Activated CD4-positive, alpha-beta T cell treated with anti-CD3 and anti-CD28 coated beads, Interleukin-2, Interleukin-4, amounts not matched to agents 100 ng/mL and 50 ng/mL, durations not matched to agents 16 hours and 8 hours (primary cell): Measurements from ENCODE around the gene CFAP298.

Source experiments
- DNase-seq: peaks from one replicate; pipeline ENCODE4 v3.0.0-alpha.2; 2020; ENCODE audit warnings: low spot score

Gene CFAP298

DNA sequence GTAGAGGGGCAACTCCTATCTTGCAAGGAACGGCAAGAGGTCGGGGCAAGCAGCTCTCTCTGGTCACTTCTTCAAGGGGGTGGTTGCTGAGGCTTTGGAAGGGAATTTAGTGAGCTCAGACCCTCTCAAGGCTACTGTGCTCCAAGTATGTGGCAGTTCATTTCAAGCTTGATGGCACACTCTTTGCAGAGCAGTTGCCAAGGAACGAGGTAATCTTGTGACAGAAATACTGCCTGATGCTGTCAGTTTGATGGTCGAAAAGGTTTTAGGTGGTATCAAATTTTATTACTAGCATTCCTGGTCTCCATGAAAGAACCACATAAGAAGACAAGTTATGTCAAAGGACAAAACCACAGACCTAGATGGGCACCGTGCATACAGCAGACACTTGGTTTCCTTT is 13.1 kb downstream of the CFAP298 start:
- no peak for DNase-seq

- no peak for DNase-seq
These were observed 15.0 kb downstream of the CFAP298 start for GRCh38 chr21:32597205-32597604.

DNA sequence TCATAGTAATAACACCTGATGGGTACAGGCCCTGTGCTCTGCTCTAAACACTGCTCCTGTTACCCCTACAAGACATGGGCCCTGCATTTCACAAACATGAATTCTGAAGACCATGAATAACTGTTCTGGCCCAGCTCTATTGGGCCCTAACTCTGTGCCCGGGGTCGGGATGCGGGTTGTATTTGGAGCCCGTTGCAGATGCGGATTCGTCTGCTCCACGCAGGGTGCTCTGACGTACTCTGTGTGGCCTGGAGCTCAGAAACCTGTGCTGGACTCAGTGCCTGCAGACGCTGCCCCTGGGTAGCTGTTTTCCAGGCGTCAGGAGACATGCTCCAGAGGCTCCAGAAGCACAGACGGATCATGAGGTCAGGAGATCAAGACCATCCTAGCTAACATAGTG is 16.7 kb downstream of the CFAP298 start:
- no peak for DNase-seq

GRCh38 chr21:32593690-32594089 is 18.5 kb downstream of the CFAP298 start:
- DNase-seq = no peak

DNA sequence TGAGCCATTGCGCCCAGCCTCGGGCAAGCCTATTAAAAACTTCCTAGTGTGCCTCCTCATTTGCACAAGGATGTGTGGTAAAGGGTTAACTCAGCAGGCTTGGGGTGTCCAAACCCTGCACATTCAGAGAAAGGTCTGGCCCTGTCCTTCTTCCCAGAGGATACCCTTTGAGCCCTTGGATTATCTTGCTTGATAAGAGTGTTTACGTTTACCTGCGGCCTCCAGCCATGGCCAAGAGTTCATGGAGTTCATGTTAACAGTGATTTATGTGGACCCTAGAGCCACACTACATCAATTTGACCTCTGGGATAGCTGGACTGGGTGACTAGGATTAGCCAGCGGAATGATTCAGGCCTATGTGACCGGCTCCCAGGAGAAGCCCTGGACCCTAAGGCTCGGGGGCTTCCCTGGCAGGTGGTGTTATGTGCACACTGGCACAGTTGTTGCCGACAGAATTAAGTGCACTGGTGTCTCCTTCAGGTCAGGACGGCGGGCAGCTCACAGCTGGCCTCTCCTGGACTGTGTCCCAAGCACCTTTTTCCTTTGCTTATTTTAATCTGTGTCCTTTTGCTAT is 19.2 kb downstream of the CFAP298 start:
- no peak for DNase-seq

GRCh38 chr21:32590130-32590529 is 22.0 kb downstream of the CFAP298 start:
- no peak for DNase-seq

- DNase-seq = no peak
These were observed 24.5 kb downstream of the CFAP298 start for GRCh38 chr21:32587651-32588050.

- no peak for DNase-seq
These were observed 25.1 kb downstream of the CFAP298 start for GRCh38 chr21:32587120-32587519.

DNA sequence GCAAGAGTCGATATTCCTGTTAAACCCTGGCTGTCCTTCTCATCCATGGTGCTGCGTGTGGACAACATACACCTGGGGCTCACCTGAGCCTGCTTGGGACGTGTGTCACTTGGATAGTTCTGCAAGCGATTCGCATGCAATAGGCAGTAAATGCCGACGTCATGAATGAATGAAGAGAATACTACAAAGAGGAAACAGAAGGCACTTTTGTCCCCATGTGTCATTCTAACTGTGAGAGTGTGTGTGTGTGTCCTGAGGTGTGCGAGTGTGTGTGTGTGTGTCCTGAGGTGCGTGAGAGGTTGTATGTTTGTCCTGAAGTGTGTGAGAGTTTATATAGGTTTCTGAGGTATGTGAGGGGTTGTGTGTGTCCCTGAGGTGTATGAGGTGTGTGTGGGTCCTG is 26.2 kb downstream of the CFAP298 start:
- DNase-seq = no peak

DNA sequence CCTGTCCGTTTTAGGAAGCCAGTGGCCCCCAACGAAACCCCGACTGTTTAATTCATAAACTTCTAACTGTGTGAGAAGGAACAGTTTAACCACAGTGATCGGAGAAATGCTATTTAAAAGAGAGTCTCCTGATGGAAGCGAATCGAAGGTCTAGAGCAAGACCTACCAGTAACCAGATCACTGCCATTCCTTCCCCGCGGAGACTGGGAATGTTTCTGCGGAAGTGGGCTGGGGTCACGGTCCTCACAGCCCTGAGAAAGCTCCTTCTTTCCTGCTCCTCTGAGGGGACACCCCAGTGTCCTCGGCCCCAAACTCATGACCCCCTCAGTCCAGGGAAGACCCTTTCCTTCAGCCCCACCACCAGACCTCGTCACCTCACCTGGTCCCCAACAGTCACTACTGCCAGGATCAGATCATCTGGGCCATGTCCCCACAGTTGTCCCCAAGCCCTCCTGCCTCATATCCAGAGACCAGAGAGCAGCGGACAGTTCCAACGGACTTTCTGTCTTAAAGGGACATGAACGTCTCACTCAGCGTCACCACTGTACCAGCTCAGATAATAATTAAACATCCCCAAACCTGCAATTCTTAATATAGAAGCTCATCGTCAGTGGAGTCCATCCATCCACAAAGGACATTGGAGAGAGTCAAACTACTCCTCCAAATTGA is 27.0 kb downstream of the CFAP298 start, which contains the start of gene TCP10L:
Gene TCP10L, minus strand, starts transcription at position 482 of the 669 bp plus-strand sequence. CDS start 1,219 bp downstream, outside the sequence.
- DNase-seq = no peak

DNA sequence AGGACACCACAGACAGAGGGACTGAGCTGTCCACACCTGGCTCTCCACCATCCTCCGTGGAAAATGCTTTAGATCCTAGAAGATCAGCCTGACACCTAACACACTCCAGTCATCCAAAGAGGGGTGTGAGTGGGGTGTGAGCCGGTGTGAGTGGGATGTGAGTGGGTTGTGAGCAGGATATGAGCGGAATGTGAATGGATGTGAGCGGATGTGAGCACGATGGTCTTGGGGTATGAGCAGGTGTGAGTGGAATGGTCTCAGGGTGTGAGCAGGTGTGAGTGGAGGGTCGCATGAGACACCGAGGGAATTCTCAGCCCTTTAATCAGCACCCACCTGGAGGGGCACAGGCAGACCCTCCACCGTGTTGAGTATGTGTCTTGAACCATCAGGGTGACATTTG is 27.7 kb downstream of the CFAP298 start:
- no peak for DNase-seq

DNA sequence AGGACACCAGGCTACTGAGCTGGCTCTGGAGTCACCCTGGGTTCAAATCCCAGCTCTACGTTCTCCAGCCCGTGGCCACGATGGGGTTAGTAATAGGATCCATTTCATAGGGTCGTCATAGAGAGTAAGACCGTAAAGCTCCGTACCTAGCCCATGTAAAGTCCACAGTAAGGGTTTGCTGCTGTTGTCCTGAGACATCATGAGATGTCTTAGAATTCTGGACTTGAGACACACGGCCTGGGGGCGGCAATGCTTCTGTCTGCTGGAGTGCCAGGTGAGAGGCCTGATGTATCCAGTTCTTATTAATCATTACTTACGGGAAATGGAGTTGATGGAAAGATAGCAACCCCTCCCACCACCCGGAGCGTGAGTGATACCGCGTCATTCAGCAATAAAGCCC is 30.4 kb downstream of the CFAP298 start:
- no peak for DNase-seq

GRCh38 chr21:32580949-32581348 is 31.2 kb downstream of the CFAP298 start:
- DNase-seq = no peak

DNA sequence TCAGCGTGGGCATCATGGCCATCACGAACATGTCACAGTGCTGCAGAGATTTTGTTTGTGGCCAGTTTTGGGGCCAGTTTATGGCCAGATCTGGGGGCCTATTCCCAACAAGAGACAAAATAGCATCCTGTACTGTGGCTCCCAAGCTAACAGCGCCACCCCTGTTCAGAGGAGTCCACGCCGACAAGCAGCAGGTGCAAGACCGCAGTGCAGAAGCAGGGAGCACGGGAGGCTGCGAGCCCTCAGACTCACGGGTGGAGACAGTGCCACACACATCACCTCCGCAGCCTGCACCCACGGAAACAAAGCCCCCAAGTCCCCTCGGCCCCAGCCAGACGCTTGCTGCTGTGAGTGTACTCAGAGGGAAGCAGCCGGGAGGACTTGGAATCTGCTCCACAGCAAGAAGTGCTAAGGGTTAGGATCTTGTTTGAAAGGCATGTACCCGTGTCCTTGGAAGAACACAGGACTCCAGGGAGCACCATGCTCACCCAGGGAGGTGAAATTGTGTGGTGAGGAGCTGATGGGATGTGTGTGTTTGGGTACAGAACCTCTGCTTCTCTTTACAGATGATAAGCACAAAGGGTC is 34.0 kb downstream of the CFAP298 start:
- DNase-seq = peak; percentile 20

DNA sequence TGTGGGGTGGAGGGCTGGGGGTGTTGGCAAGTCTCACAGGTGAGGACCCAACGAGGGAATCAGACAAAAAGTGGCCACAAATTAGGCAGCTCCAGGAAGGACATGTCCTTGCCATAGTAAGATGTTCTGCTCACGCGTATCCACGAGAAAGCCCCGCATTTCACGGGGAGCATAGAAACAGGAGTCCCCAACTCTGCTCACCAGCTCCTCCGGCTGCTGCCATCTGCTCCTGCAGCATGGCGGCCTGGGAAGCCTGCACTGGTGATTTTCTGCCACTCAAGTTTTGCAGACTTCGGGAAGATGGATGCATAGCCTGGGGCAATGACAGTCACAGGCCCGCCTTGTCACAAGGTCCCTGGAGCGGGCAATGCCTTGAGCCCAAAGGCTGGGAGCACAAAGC is 36.2 kb downstream of the CFAP298 start:
- no peak for DNase-seq

DNA sequence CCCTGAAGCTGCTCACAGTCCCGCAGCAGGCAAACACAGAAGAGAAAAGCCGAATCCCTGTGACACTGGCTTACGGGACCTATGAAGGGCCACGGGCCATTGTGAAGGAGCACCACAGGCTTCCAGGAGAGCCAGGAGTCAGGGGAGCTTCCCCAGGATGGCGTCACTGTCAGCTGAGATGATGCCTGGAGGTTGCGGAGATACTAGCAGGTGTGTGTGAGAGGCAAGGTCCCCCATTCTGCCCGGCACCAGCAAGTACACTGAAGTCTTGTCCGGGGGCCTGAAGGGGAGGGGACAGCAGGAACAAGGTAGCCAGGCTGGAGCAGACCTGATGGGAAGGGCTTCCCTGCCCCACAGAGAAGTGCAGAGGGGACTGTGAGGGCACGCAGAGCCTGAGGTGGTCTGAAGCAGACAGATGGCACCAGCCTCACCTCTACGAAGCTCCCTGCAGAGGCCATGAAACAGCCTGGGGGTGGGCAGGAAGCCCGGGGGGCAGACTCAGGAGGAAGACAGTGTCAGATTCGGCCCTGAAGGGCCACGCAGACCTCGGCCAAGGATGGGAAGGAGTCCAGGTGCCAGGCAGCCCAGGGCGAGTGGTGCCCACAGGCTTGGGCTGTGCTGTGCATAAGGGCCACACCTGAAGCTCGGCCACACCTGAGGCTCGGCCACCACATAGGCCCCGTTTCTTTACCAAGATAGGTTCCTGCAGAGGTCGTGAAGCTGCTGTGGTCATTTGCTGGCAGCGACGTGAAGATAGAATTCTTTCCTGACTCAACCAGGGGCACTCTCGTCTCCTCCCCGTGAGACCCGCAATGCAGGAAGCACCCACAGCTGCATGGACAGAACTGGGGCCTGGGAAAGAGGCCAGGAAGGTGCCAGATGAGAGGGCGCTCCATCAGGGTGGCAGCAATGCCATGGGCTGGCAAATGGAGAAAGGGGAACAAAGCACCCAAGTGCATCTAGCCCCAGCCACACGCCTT is 36.9 kb downstream of the CFAP298 start:
- DNase-seq = no peak

DNA sequence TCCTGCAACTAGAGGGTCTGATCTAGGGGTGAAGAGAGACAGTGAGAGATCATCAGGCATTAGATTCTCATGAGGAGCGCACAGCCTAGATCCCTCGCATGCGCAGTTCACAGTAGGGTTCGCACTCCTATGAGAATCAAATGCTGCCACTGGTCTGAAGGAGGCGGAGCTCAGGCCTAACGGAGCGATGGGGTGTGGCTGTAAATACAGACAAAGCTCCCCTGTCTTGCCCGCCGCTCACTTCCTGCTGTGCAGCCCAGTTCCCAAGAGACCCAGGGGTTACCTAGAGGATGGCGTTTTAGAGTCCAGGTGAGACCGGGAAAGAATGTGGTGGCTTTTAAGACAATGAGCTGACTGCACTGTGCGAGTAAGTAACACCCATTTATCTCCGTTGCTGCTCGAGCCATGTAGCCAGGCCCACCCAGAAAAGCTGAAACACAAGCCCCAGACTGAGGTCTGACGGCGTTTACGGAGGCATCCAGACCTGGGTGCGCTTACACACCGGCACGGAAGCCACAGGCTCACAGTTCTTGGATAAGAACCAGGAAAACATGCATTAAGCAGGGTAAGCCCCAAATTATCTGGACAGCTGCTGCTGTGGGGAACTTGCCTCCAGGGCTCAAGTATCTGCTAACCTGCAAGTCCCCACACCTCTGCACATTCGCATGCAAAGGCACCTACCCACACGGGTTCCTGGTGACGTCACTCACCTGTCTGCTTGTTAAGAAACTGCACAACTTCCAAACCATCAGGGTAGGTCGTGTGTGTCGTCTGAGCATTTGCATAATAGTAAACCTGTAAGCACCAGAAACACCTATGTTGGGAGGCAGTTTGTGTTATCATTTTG is 39.4 kb downstream of the CFAP298 start:
- no peak for DNase-seq

- DNase-seq = peak; percentile 32
These were observed 41.7 kb downstream of the CFAP298 start for GRCh38 chr21:32570456-32570855.

DNA sequence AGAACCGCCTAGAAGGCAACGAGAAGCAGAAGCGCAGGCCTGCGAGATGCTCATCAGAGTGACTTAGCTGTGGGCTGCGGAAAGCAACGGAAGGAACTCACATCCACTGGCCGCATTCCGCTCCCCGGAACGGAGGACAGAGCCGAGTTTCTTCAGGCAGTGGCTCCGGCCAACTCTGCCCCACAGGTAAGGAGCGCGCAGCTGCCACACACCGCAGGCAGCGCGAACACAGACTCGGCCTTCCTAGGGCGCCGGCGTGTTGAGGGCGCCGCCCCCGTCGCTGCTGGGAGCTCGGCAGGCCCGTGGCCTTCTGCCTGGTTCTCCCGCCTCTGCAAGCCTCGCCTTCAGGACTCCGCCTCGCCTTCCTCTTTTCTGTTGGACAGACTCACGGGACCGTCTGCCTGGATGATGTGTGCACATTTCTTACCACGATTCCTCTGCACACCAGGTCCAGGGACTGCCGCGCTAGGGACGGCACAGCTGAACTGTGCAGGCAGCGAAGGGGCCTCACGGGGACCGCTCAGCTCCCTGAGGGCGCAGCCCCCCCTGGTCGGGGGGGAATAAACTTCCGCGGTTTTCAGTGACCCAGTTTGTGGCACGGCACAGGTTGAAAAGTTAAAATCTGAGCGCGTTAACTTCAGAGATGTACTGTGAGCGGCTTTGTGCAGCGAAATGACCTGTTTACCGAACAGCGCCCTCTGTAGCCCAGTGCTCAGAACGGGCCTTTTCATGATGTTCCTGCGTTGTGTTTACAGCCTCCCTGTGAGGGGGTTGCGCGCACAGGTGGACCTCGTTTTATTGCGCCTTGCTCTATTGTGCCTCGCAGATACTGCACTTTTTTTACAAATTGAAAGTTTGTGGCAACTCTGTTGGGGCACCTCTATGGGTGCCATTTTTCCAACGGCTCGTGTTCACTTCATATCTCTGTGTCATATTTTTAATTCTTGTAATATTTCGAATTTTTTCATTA is 42.6 kb downstream of the CFAP298 start:
- peak; percentile 80 for DNase-seq

DNA sequence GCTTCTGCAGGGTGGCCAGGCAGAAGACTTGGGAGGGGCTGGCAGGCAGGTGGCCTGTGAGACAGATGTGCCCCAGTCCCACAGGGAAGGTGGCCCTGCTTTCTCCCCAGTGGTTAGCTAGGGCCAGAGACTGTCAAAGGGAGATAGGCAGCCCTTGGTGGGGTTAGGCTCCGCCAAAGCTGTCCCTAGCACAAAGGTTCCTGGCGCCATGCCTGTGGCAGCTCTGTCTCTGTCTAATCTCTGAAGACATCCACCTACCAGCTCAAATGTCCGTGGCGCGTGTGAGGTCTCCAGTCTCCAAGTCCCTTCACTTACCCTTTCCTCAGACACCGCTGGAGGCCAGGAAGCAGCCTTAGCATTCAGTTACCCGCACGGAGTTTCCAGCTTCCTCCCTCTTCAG is 44.6 kb downstream of the CFAP298 start:
- DNase-seq = no peak
